DOHH2 (cell line): ENCODE data around the gene FAM117B.

Source experiments
- H3F3A ChIP-seq: fragments of 200-600 bp; sonication (generic), shearing (Covaris generic); 2 replicates; pipeline ENCODE4 v1.6.0; 2016; ENCODE audit warnings: antibody characterized with exemption, mild to moderate bottlenecking; ENCODE audit not compliant: control insufficient read depth, insufficient read depth
- H3K27ac ChIP-seq: fragments of 200-600 bp; sonication (generic); 2 replicates; pipeline ENCODE4 v1.5.1; 2014; ENCODE audit warnings: low read depth, mild to moderate bottlenecking, low read length, moderate library complexity
- H3K27me3 ChIP-seq: fragments of 200-600 bp; sonication (generic); 2 replicates; pipeline ENCODE4 v1.6.1; 2014; ENCODE audit warnings: mild to moderate bottlenecking, low read length, mixed read lengths; ENCODE audit not compliant: control insufficient read depth
- H3K36me3 ChIP-seq: fragments of 200-600 bp; sonication (generic); 2 replicates; pipeline ENCODE4 v1.6.1; 2014; ENCODE audit warnings: mild to moderate bottlenecking, low read length, moderate library complexity, mixed read lengths; ENCODE audit not compliant: control insufficient read depth
- H3K4me1 ChIP-seq: fragments of 200-600 bp; sonication (generic); 2 replicates; pipeline ENCODE4 v1.6.1; 2014; ENCODE audit warnings: mild to moderate bottlenecking, low read length, mixed read lengths; ENCODE audit not compliant: control insufficient read depth
- H3K4me2 ChIP-seq: fragments of 200-600 bp; sonication (generic); 2 replicates; pipeline ENCODE4 v1.6.0; 2014; ENCODE audit warnings: mild to moderate bottlenecking, low read length, moderate library complexity
- H3K4me3 ChIP-seq: fragments of 200-600 bp; sonication (generic); 2 replicates; pipeline ENCODE4 v1.5.1; 2014; ENCODE audit warnings: mild to moderate bottlenecking, low read length, mixed read lengths
- H3K79me2 ChIP-seq: fragments of 200-600 bp; sonication (generic); 2 replicates; pipeline ENCODE4 v1.6.1; 2014; ENCODE audit warnings: mild to moderate bottlenecking, low read length, mixed read lengths; ENCODE audit not compliant: control insufficient read depth
- H3K9me2 ChIP-seq: fragments of 200-600 bp; sonication (generic); replicated peaks from 2 replicates; pipeline ENCODE4 v1.6.1; 2014; ENCODE audit warnings: mild to moderate bottlenecking, low read length, mixed read lengths; ENCODE audit not compliant: control insufficient read depth
- H3K9me3 ChIP-seq: fragments of 200-600 bp; sonication (generic); 2 replicates; pipeline ENCODE4 v1.6.1; 2014; ENCODE audit warnings: antibody characterized with exemption, low read length, mixed read lengths; ENCODE audit not compliant: control insufficient read depth, insufficient read depth
- H4K20me1 ChIP-seq: fragments of 200-600 bp; sonication (generic); 2 replicates; pipeline ENCODE4 v1.6.0; 2014; ENCODE audit warnings: low read depth, mild to moderate bottlenecking, antibody characterized with exemption, low read length, moderate library complexity; ENCODE audit not compliant: control insufficient read depth, insufficient read depth
- EZH2phosphoT487 ChIP-seq: fragments of 200-600 bp; sonication (generic); IDR thresholded peaks from 2 replicates; pipeline ENCODE4 v1.6.1; 2017; ENCODE audit warnings: borderline replicate concordance, mild to moderate bottlenecking, antibody characterized with exemption, low read length, moderate library complexity, mixed read lengths
- TF ChIP-seq, protein P1 (sequence below): fragments of 200-600 bp; sonication (generic); IDR thresholded peaks from one replicate; pipeline ENCODE4 v1.5.1; 2014; ENCODE audit warnings: antibody characterized with exemption, mild to moderate bottlenecking, low read depth, low read length; ENCODE audit not compliant: poor library complexity, severe bottlenecking

Gene FAM117B

DNA sequence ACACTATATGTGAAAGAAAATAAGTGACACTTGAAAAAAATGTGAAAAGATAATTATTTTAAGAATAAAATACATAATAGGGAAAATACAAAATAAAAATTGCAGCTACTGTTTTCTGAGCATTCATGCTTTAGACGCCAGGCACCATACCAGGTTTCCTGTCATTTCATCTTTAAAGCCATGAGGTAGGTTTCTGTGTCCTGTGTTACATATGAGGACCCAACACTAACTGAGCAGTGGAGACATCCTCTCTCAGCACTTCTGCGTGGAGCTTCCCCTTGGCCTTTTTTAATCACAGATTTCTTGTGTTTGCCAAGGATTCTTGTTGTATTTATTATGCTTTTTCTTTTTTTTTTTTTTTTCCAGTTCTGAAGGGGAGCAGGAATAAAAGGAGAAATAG is 117.3 kb downstream of the FAM117B start:
- Histone ChIP-seq H3K27ac (no peak overlapping the region), H3K79me2 (no peaks in the 10 kb centered on the region), H3K36me3 (peaks cover 4% of the 10 kb centered on the region; the same call in 1 of the 2 replicates), H3K9me2 (no peaks in the 10 kb centered on the region), H3K27me3 (no peaks in the 10 kb centered on the region), H3K4me2 (no peak overlapping the region), H3K4me1 (peaks cover 9% of the 10 kb centered on the region), H3K4me3 (no peak overlapping the region), H3F3A (no peaks in the 10 kb centered on the region), H3K9me3 (no peaks in the 10 kb centered on the region), H4K20me1 (no peaks in the 10 kb centered on the region)
- no peak for TF ChIP-seq EZH2phosphoT487
- TF ChIP-seq, protein P1, sequence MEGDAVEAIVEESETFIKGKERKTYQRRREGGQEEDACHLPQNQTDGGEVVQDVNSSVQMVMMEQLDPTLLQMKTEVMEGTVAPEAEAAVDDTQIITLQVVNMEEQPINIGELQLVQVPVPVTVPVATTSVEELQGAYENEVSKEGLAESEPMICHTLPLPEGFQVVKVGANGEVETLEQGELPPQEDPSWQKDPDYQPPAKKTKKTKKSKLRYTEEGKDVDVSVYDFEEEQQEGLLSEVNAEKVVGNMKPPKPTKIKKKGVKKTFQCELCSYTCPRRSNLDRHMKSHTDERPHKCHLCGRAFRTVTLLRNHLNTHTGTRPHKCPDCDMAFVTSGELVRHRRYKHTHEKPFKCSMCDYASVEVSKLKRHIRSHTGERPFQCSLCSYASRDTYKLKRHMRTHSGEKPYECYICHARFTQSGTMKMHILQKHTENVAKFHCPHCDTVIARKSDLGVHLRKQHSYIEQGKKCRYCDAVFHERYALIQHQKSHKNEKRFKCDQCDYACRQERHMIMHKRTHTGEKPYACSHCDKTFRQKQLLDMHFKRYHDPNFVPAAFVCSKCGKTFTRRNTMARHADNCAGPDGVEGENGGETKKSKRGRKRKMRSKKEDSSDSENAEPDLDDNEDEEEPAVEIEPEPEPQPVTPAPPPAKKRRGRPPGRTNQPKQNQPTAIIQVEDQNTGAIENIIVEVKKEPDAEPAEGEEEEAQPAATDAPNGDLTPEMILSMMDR: no peak

DNA sequence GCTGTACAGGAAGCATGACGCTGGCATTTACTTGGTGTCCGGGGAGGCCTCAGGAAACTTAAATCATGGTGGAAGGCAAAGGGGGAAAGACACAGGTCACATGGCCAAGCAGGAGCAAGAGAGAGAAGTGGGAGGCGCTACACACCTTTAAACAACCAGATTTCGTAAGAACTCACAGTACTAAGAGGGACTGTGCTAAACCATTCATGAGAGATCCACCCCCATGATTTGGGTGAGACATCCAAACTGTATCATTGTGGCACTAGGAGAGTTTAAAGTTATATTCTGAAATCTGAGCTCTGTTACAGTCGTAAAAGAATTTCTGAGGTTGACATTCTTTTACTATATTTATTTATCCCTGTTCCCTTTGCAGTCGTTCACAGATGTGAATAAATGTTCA is 120.2 kb downstream of the FAM117B start:
- H3K4me2 ChIP-seq: no peak overlapping the region
- no peaks in the 10 kb centered on the region for H3K27me3 ChIP-seq
- H3K36me3 ChIP-seq: peaks cover 17% of the 10 kb centered on the region
- TF ChIP-seq EZH2phosphoT487: no peak
- TF ChIP-seq, protein P1: no peak
- no peaks in the 10 kb centered on the region for H4K20me1 ChIP-seq
- H3K79me2 ChIP-seq: no peaks in the 10 kb centered on the region
- H3F3A ChIP-seq: no peaks in the 10 kb centered on the region
- H3K27ac ChIP-seq: no peak overlapping the region
- H3K4me3 ChIP-seq: no peak overlapping the region
- no peaks in the 10 kb centered on the region for H3K9me2 ChIP-seq
- H3K9me3 ChIP-seq: no peaks in the 10 kb centered on the region
- H3K4me1 ChIP-seq: peaks cover 8% of the 10 kb centered on the region

DNA sequence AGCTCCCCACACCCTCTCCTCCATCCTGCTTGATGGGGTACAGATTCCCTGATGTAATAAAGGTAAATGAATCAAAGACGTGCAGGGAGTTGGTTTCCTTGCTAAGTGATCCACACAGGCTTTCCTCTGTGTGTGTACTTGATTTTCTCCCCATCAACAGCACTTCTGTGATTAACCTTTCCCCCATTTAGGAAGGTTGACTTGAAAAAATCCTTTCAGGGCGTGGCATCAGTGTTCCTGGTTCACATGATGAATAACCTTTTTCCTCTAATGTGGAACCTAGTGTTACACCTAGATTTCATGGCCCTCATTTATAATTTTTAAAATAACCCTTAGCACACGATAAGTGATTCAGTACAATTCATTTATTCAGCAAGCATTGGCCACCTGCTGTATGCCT is 121.8 kb downstream of the FAM117B start:
- Histone ChIP-seq H3K4me2 (no peak overlapping the region), H3K36me3 (peaks cover 21% of the 10 kb centered on the region), H3K79me2 (no peaks in the 10 kb centered on the region), H3F3A (no peaks in the 10 kb centered on the region), H3K4me1 (no peaks in the 10 kb centered on the region), H4K20me1 (no peaks in the 10 kb centered on the region), H3K4me3 (no peak overlapping the region), H3K9me3 (no peaks in the 10 kb centered on the region), H3K27ac (no peak overlapping the region), H3K27me3 (no peaks in the 10 kb centered on the region), H3K9me2 (no peaks in the 10 kb centered on the region)
- TF ChIP-seq EZH2phosphoT487: no peak
- TF ChIP-seq, protein P1: no peak

DNA sequence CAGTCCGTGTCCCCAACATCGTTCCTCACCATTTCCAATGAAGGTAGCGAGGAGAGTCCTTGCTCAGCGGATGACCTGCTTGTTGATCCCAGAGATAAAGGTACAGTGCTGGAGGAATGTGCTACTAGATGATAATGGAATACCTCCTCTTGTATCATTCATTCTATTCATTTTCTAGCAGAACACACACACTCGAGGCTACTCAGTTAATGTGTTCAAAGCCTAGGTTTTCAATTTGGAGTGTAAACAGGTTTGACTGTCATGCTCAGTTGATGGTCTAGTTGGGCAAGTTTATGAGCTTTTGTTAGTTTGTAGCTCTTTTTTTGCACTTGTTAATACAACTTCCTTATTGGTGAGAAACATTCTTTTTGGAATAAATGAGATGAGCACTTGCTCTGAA is 122.6 kb downstream of the FAM117B start:
- no peaks in the 10 kb centered on the region for H3K9me3 ChIP-seq
- no peaks in the 10 kb centered on the region for H3K4me1 ChIP-seq
- peaks cover 21% of the 10 kb centered on the region for H3K36me3 ChIP-seq
- no peak overlapping the region for H3K4me3 ChIP-seq
- H3K9me2 ChIP-seq: no peaks in the 10 kb centered on the region
- H3K27ac ChIP-seq: no peak overlapping the region
- no peaks in the 10 kb centered on the region for H3K79me2 ChIP-seq
- H3K4me2 ChIP-seq: no peak overlapping the region
- H4K20me1 ChIP-seq: no peaks in the 10 kb centered on the region
- no peaks in the 10 kb centered on the region for H3F3A ChIP-seq
- H3K27me3 ChIP-seq: no peaks in the 10 kb centered on the region
- TF ChIP-seq, protein P1: no peak
- no peak for TF ChIP-seq EZH2phosphoT487
